ENCODE measurements around the gene GGCX.
"Not testable (repeated sequence)": the region's sequence is repeated elsewhere in the genome, so short reads cannot be mapped to it uniquely, and the experiment has no call there.

GGCX gene

GRCh38 chr2:85593023-85593422 lies 31.7 kb upstream of the GGCX start:
- no peak for DNase-seq

GRCh38 chr2:85592299-85592698 lies 31.0 kb upstream of the GGCX start:
- DNase-seq = not testable (repeated sequence)

GRCh38 chr2:85591563-85591962 lies 30.3 kb upstream of the GGCX start:
- DNase-seq = no peak

GRCh38 chr2:85590950-85591349 lies 29.7 kb upstream of the GGCX start:
- DNase-seq = no peak

GRCh38 chr2:85589982-85590791 lies 28.9 kb upstream of the GGCX start:
- no peak for DNase-seq

DNA sequence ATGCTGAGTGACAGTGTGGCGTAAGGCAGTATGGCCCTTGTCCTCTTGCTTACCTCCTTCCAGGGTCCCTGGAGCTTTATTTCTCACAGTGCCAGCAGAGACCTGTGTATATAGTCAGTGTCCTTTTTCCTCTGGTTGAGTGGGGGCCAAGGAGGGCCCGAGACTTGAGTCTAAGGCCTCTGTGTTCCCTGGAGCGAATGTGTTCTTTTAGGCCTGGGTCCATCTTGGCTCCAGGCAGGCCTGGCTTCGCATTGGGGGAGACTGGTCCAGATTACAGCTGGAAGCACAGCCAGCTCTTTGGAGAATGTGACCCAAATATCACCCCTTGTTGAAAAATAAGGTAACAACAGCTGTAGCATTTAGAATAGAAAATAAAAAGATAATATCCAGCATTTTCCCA lies 27.9 kb upstream of the GGCX start:
- no peak for DNase-seq

DNA sequence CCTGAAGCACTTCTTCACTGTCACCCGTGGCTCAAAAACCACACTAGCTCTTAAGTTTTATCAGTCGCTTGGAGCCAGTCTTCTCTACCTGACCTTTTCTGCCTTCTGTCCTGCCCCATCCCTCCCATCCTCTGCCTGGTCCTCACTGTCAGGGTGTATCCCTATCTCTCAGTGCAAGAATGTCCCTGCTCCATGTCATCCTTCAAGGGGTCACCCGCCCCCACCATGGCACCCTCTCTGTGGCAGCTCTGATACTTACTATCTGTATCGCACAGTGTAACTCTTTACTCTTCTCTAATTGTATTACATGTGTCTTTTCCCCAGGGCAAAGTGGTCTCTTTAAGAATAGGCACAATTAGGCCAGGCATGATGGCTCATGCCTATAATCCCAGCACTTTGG lies 27.4 kb upstream of the GGCX start:
- DNase-seq = no peak

- DNase-seq = no peak
These were observed 26.9 kb upstream of the GGCX start for GRCh38 chr2:85588236-85588635.

DNA sequence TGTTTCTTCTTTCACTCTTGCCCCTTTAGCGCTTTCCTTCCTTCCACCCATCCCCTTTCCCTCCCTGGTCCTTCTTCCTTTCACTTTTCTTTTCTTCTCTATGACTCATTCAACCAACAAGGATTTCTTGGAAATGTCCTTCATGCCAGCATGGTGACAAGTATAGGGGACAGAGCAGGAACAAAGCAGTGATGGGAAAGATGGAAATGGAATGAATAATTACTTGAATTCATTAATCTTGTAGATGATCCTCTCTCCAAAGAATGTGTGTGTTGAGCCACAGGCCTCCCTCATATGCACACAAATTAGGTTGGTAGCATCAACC lies 24.4 kb upstream of the GGCX start:
- no peak for DNase-seq

DNA sequence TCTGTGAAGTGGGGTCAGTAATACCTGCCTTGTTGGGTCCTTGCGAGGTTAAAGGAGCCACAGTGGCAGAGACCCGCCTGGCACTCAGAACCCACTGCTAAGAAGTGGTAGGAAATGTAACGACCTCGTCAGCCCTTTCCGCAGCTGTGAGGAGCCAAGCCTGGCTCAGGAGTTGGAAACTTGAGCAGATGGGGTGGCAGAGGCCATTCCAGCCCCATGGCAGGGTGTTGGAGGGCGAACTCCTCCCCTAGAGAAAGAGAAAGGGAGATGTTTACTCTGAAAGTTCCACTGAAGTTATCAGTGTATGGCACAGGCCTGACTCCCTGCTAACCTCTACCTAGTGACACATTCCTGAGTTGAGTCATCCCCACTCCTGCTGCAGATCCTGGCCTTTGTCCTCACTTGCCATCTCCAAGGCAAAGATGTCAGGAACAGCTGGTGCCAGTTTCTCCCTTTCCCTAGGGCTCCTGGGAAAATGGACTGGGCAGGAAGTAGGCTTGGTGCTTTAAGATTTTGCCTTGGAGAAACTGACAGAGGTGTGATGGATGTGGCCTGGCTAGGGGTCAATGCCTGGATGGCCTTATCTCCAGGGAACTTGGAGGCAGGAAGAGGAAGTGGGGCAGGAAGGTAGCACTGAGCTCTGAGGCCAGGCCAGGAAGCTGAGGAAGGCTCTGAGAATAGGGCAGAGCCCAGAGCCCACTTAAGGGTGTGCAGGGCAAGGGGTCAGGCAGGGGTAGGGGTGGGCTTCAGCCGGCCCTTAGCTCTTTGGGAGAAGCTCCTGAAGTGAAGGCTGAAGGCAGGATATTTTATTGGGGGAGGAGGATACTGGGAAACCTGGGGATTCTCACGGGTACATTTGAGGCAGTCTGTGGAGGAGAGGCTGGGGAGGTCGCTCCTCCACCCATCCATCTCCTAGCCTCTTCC lies 23.8 kb upstream of the GGCX start:
- DNase-seq = peak; percentile 45

- peak; percentile 50 for DNase-seq
These were observed 23.1 kb upstream of the GGCX start, which contains the start of gene VAMP5 for GRCh38 chr2:85584354-85584856. Gene VAMP5, plus strand, starts transcription at chr2:85584431. Its CDS starts 60 bp downstream, at chr2:85584491.

DNA sequence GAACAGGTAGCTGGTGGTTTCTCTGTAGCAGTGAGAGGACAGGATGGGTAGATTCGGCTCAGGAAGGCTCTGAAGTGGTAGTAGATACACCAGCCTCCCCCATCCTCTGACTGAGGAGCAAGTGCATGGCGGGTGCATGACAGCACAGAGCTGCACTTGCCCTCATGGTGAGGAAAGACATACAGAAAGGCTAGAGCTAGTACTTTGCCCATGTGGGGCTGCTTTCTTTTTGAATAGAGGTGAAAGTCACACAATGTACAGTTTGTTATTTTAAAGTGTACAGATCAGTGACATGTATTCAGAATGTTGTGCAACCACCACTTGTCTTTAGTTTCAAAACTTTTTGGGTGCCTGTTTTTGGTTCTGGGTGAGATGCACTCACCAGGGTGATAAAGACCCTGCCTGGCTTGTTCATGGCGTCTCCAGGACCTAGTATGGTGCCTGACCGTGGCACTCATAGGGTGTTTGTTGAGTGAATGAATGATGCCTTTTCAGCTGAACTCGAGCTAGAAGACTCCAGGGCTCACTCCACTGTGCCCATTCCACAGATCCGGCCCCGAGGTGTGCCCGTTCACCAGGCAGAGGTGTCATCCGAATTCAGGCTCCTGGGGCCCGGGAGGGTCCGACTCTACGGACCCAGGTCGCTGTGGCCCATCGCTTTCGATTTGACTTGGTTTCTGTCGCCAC lies 22.5 kb upstream of the GGCX start:
- no peak for DNase-seq

GRCh38 chr2:85582492-85582891 lies 21.2 kb upstream of the GGCX start:
- no peak for DNase-seq

- no peak for DNase-seq
These were observed 18.9 kb upstream of the GGCX start for GRCh38 chr2:85580206-85580605.

DNA sequence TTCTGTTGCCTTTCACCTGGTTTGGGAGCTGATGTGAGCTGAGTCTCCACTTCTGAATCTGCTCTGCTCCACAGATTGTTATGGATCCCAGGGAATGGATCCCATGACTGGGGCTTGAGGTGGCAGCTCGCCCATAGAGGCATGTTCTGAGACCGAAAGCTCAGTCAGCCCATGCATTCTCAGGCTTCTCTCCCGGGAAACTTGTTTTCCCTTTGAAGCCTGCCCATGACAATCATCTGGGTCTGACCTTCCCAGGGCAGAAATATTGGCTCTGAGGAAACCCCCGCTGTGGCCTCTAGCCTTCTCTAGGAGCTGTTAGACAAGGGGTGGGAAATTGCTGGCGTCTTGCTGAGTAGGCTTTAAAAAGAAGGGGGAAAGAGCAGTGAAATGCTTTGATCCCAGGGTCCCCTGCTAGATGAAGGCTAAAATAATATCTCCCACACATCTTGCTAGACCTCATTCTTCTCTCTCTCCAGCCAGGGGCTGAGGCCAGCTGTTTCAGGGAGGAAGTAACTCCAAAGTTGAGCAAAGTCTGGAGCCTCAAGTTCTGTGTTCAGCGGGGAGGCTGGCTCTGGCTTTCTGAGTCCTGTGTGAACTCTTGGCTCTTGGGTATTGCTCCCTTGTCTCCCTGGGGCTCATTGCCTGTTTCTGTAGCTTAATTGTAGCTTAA lies 18.1 kb upstream of the GGCX start:
- DNase-seq = peak; percentile 60

GRCh38 chr2:85578243-85579180 lies 17.2 kb upstream of the GGCX start:
- DNase-seq = peak; percentile 33

DNA sequence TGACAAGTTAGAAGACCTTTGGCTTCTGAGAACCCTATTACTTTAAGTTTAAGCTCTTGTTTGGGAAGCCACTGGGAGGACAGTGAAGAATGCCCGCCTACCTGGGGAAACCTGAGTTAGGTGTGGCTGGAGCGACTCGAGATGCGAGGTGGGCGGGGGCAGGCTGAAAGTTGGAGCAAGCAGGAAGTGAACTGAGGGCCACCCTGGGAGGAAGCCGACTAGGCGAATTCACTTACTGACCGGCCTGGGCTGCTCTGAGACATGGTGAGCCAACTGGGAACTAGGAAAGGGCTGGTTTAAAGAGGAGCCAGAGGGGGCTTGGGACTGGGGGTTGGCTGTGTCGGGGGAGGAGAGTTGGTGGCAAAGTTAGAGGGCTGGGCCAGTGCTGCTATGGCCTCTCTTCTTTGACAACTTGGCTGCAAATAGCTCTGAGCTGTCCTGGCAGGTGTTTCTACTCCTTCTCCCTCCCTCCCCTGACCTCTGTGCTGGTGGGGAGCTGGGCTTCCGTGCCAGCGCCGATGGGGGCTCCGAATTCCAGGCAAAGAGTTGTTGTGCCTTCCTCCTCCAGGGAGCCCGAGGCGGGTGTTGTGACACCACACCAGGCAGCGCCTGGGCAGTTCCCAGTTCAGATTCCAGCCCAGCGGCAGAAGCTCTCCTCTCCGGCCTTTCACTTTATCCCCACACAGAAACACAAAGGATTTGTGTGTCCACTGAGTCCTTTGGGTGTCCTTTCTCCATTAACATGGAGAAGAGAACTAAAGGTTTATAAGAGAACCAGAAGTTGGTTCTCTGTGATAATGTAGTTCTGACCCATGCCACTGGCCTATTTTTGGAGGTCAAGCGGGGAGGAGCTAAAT lies 16.3 kb upstream of the GGCX start, which contains the start of gene VAMP8:
Gene VAMP8 (plus strand): TSS at position 201 of the 857 bp plus-strand sequence. CDS start 61 bp downstream, at position 262.
- DNase-seq = peak; percentile 33

GRCh38 chr2:85577063-85577385 lies 15.7 kb upstream of the GGCX start:
- no peak for DNase-seq

GRCh38 chr2:85575739-85576138 lies 14.4 kb upstream of the GGCX start:
- DNase-seq = no peak

DNA sequence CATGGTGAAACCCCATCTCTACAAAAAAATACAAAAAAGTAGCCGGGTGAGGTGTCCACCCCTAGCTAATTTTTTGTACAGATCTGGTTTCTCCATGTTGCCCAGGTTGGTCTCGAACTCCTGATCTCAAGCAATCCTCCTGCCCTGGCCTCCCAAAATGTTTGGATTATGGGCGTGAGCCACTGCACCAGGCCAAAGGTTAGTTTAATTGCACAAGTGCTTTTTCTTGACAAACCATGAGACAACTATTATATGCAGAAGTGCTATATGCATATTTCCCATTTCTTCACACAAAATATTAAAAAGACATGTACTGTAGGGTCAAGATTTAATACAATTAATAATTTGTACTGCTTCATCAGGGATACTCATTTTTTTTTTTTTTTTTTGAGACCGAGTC lies 5.0 kb upstream of the GGCX start:
- no peak for DNase-seq
